WTC11 (cell line): Measurements from ENCODE around the gene LUC7L.

ENCODE experiments used
- NR3C1 ChIP-seq: sonication (generic); formaldehyde crosslinking; conservative IDR thresholded peaks from 2 replicates; pipeline ENCODE4 v1.8.1; 2023; ENCODE audit warnings: low read depth, mild to moderate bottlenecking, missing genetic modification reagents
- ZNF396 ChIP-seq: fragments of 250-450 bp; sonication (Bioruptor Pico); IDR thresholded peaks from 2 replicates; pipeline ENCODE4 v1.8.0; 2021; ENCODE audit warnings: mild to moderate bottlenecking, moderate library complexity, borderline replicate concordance
- TF ChIP-seq, protein P1 (sequence below): fragments of 200-600 bp; IDR thresholded peaks from 2 replicates; pipeline ENCODE4 v1.8.0; 2022; ENCODE audit warnings: antibody characterized with exemption

DNA sequence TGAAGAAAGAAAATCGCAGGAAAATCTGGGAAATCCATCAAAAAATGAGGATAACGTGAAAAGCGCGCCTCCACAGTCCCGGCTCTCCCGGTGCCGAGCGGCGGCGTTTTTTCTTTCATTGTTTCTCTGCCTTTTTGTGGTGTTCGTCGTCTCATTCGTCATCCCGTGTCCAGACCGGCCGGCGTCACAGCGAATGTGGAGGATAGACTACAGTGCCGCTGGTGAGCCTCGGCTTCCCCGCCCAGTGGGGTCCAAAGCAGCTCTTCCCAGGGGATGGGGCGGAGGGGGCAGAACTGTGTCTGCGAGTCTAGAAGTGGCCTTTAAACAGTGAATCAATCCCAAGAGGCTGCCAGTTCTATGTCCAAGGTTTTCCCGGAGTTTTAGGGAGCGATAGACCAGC, 25.2 kb upstream of the LUC7L start:
- TF ChIP-seq NR3C1 (no peak), ZNF396 (CRISPR knock-in tag) (no peak)
- TF ChIP-seq, protein P1, sequence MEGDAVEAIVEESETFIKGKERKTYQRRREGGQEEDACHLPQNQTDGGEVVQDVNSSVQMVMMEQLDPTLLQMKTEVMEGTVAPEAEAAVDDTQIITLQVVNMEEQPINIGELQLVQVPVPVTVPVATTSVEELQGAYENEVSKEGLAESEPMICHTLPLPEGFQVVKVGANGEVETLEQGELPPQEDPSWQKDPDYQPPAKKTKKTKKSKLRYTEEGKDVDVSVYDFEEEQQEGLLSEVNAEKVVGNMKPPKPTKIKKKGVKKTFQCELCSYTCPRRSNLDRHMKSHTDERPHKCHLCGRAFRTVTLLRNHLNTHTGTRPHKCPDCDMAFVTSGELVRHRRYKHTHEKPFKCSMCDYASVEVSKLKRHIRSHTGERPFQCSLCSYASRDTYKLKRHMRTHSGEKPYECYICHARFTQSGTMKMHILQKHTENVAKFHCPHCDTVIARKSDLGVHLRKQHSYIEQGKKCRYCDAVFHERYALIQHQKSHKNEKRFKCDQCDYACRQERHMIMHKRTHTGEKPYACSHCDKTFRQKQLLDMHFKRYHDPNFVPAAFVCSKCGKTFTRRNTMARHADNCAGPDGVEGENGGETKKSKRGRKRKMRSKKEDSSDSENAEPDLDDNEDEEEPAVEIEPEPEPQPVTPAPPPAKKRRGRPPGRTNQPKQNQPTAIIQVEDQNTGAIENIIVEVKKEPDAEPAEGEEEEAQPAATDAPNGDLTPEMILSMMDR: no peak
